Gastrocnemius medialis (tissue), 4 donors: Measurements from ENCODE around the gene ATP7B.

ENCODE experiments used
- POLR2A ChIP-seq, 2 donors: fragments of 450-650 bp; IDR thresholded peaks; one replicate each; pipeline ENCODE4 v1.6.1; 2017; ENCODE audit warnings: antibody characterized with exemption in 2 of 2, mild to moderate bottlenecking in 2 of 2, moderate library complexity in 2 of 2
- TF ChIP-seq, protein P1 (sequence below), 5 experiments: fragments of 450-650 bp in 3 of 5; fragments of 200-600 bp in 2 of 5; sonication (generic) in 2 of 5; IDR thresholded peaks in 4 of 5; conservative IDR thresholded peaks in 1 of 5; 1 replicate in 4 of 5; 2 replicates in 1 of 5; pipeline ENCODE4 v1.5.1; 2016 to 2019; ENCODE audit warnings: antibody characterized with exemption in 5 of 5, mild to moderate bottlenecking in 3 of 5, moderate library complexity in 3 of 5

DNA sequence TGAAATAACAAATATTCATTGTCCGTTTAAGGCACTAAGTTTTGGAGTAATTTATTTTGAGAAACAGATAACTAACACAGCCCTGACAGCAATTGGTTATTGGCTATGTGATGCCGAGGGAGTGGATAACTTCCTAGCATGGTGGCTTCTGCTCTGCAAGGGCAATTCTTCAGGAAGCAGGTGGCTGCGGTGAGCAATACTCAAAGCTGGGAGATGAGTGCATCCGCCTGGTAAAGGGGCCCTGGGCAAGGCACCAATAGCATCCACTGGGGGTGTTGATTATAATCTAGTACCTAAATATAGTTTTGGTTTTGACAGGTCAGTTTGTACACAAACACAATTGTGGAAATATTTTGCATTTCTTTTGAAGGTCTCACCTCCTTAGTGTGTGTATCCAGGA is 108.5 kb downstream of the ATP7B start:
- TF ChIP-seq, protein P1, sequence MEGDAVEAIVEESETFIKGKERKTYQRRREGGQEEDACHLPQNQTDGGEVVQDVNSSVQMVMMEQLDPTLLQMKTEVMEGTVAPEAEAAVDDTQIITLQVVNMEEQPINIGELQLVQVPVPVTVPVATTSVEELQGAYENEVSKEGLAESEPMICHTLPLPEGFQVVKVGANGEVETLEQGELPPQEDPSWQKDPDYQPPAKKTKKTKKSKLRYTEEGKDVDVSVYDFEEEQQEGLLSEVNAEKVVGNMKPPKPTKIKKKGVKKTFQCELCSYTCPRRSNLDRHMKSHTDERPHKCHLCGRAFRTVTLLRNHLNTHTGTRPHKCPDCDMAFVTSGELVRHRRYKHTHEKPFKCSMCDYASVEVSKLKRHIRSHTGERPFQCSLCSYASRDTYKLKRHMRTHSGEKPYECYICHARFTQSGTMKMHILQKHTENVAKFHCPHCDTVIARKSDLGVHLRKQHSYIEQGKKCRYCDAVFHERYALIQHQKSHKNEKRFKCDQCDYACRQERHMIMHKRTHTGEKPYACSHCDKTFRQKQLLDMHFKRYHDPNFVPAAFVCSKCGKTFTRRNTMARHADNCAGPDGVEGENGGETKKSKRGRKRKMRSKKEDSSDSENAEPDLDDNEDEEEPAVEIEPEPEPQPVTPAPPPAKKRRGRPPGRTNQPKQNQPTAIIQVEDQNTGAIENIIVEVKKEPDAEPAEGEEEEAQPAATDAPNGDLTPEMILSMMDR (IDR thresholded peaks at IDR 0.05 in 4 of 5, conservative IDR thresholded peaks at IDR 0.05 in 1 of 5) = no peak
- no peak for TF ChIP-seq POLR2A (IDR thresholded peaks at IDR 0.05)
